Endodermal cell (in vitro differentiated cells): ENCODE data around the gene LSAMP. TPM values are rescaled to one million over a fixed set of nuclear protein-coding genes. Genes with fewer than 3 reads are reported as not detected.

Experiments used
- DNase-seq: peaks from one replicate; pipeline ENCODE4 v3.0.0-alpha.2; 2017
- H3K27ac ChIP-seq: 2 replicates; pipeline ENCODE4 v1.5.1; 2013; ENCODE audit warnings: mild to moderate bottlenecking, low read depth, low read length, moderate library complexity
- H3K27me3 ChIP-seq: 2 replicates; pipeline ENCODE4 v1.6.1; 2013; ENCODE audit warnings: mild to moderate bottlenecking, low read length, moderate library complexity; ENCODE audit not compliant: insufficient read depth, control insufficient read depth, poor library complexity, severe bottlenecking
- H3K36me3 ChIP-seq: 2 replicates; pipeline ENCODE4 v1.7.0; 2013; ENCODE audit warnings: mild to moderate bottlenecking, low read length, moderate library complexity; ENCODE audit not compliant: control insufficient read depth, insufficient read depth
- H3K4me1 ChIP-seq: one replicate; pipeline ENCODE4 v1.7.0; 2013; ENCODE audit warnings: low read length; ENCODE audit not compliant: control insufficient read depth, insufficient read depth
- H3K4me3 ChIP-seq: 2 replicates; pipeline ENCODE4 v1.5.1; 2013; ENCODE audit warnings: mild to moderate bottlenecking, low read length, moderate library complexity
- H3K9ac ChIP-seq: 2 replicates; pipeline ENCODE4 v1.6.1; 2013; ENCODE audit warnings: mild to moderate bottlenecking, low read length, moderate library complexity; ENCODE audit not compliant: poor library complexity, severe bottlenecking; ENCODE audit errors: extremely low read depth
- H3K9me3 ChIP-seq: 2 replicates; pipeline ENCODE4 v1.6.1; 2013; ENCODE audit warnings: mild to moderate bottlenecking, low read length, moderate library complexity; ENCODE audit not compliant: control insufficient read depth
- H3K27ac Mint-ChIP-seq: 2 replicates; pipeline ENCODE4 v1.8.0; 2020; ENCODE audit warnings: mixed read lengths
- H3K27me3 Mint-ChIP-seq: 2 replicates; pipeline ENCODE4 v1.8.0; 2021; ENCODE audit warnings: mild to moderate bottlenecking, mixed read lengths; ENCODE audit not compliant: insufficient read depth
- H3K36me3 Mint-ChIP-seq: 2 replicates; pipeline ENCODE4 v1.8.0; 2020; ENCODE audit warnings: low read depth, mixed read lengths
- H3K4me1 Mint-ChIP-seq: 2 replicates; pipeline ENCODE4 v1.8.0; 2020; ENCODE audit warnings: mixed read lengths
- H3K4me3 Mint-ChIP-seq: 2 replicates; pipeline ENCODE4 v1.8.0; 2020; ENCODE audit warnings: mild to moderate bottlenecking, moderate library complexity, mixed read lengths
- H3K9me3 Mint-ChIP-seq: 2 replicates; pipeline ENCODE4 v1.8.0; 2020; ENCODE audit warnings: mild to moderate bottlenecking, mixed read lengths
- WGBS, 2 experiments: methylation state at CpG; one replicate each; pipeline versions ENCODE4 v1.1.5 to v1.1.7; 2013; ENCODE audit warnings: missing lambda C conversion rate in 2 of 2, mixed read lengths in 1 of 2; ENCODE audit not compliant: insufficient coverage in 1 of 2, insufficient read length in 1 of 2; 5-methylcytosine and 5-hydroxymethylcytosine counted together
- total RNA-seq, 2 donors: library from RNA; stranded (reverse); fragmentation: NEBNext Ultra II Directional in 1 of 2; extraction: Animal tissue kit (Norgen Biotek cat#: 25700) in 1 of 2; gene quantifications; 2 replicates in 1 of 2; 3 replicates in 1 of 2; pipeline ENCODE4 v1.2.1, GENCODE V29; 2021
- TF ChIP-seq, protein P1 (sequence below): fragments of 200-600 bp; sonication (generic); conservative IDR thresholded peaks from 2 replicates; pipeline ENCODE4 v1.5.0; 2021; ENCODE audit warnings: antibody characterized with exemption, mild to moderate bottlenecking

Gene LSAMP
- total RNA-seq, 2 donors from 2014 or later = 4.4 to 10.2 TPM

DNA sequence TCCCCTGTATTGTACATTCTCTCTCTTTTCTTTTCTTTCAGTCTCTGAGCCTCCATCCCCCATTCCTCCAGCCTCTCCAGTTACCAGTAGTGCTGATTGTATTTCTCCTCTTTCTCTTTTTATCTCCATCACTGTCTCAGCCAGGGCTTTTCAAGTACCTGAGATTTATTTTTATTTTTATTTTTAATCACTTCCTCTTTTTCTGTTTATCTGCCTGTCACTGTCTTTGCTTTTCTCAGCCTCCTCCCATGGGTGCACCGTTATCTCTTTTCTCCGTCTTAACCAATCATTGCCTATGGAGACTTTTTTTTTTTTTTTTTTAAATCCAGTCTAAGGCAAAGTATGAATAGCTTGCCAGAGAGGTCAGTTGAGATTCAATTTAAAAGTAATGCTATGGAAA is 462.7 kb downstream of the LSAMP start:
- H3K36me3 Mint-ChIP-seq = no peaks in the 10 kb centered on the region
- no peak overlapping the region for H3K4me3 Mint-ChIP-seq

DNA sequence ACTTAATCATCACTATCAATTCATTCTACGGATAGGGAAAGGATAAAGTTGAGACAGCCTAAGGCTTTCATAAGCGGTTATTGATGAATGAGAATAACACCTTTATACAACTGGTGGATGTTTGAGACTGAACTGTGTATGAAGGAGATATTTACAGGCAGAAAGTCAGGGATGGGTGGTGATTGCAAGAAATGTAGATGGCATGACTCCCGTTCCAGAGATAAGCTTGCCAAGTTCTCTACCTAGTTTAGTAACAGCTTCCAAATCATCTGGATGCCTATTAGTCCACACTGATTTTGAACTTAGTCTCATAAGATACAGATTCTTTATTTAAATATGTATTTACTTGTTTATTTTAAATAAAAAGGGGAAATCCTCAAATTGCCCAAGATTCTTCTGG is 463.2 kb downstream of the LSAMP start:
- Histone ChIP-seq H3K36me3 (no peaks in the 10 kb centered on the region), H3K4me1 (no peaks in the 10 kb centered on the region), H3K9ac (no peak overlapping the region), H3K9me3 (no peaks in the 10 kb centered on the region), H3K27ac (no peak overlapping the region), H3K27me3 (no peaks in the 10 kb centered on the region), H3K4me3 (no peak overlapping the region)
- TF ChIP-seq, protein P1, sequence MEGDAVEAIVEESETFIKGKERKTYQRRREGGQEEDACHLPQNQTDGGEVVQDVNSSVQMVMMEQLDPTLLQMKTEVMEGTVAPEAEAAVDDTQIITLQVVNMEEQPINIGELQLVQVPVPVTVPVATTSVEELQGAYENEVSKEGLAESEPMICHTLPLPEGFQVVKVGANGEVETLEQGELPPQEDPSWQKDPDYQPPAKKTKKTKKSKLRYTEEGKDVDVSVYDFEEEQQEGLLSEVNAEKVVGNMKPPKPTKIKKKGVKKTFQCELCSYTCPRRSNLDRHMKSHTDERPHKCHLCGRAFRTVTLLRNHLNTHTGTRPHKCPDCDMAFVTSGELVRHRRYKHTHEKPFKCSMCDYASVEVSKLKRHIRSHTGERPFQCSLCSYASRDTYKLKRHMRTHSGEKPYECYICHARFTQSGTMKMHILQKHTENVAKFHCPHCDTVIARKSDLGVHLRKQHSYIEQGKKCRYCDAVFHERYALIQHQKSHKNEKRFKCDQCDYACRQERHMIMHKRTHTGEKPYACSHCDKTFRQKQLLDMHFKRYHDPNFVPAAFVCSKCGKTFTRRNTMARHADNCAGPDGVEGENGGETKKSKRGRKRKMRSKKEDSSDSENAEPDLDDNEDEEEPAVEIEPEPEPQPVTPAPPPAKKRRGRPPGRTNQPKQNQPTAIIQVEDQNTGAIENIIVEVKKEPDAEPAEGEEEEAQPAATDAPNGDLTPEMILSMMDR = no peak
- no peak for DNase-seq
- no peak overlapping the region for H3K27ac Mint-ChIP-seq
- no peak overlapping the region for H3K4me3 Mint-ChIP-seq
- no peaks in the 10 kb centered on the region for H3K36me3 Mint-ChIP-seq
- H3K27me3 Mint-ChIP-seq = no peaks in the 10 kb centered on the region
- 92% methylated on average over 3 of the region's 3 CpGs; no CpG with 5 or more reads in 1 of the 2 experiments for WGBS, 2 experiments
- H3K4me1 Mint-ChIP-seq = peaks cover 21% of the 10 kb centered on the region
- no peaks in the 10 kb centered on the region for H3K9me3 Mint-ChIP-seq

More for the DNA sequence above, 462.7 kb downstream of the LSAMP start:
- Histone ChIP-seq H3K9ac (no peak overlapping the region), H3K9me3 (no peaks in the 10 kb centered on the region), H3K4me1 (no peaks in the 10 kb centered on the region), H3K27ac (no peak overlapping the region), H3K36me3 (no peaks in the 10 kb centered on the region), H3K4me3 (no peak overlapping the region), H3K27me3 (no peaks in the 10 kb centered on the region)
- WGBS, 2 experiments = 93% methylated on average over 2 of the region's 2 CpGs; no CpG with 5 or more reads in 1 of the 2 experiments
- Mint-ChIP-seq H3K27me3 (no peaks in the 10 kb centered on the region), H3K9me3 (no peaks in the 10 kb centered on the region), H3K27ac (no peak overlapping the region), H3K4me1 (peaks cover 21% of the 10 kb centered on the region)
- DNase-seq = no peak
- TF ChIP-seq, protein P1 = no peak

DNA sequence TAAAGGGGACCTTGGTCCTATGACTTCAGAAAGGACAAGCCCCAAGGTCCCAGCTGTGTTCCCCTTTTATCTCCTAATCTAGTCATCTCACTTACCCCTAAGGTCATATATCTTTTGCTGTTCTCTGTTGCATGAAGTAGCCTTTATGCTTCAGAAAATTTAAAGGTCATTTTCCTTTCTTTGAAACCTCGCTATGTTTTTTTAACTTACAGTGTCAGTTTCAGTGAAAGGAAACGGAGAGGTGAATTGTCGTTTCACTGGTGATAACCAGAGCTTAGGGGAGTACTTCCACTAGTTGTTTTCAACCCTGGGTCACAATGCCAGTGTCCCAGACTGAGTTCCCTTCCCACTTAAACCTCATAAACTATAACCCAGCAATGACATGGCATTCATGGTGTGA is 464.6 kb downstream of the LSAMP start:
- no peak overlapping the region for H3K4me3 ChIP-seq
- no peaks in the 10 kb centered on the region for H3K36me3 ChIP-seq
- no peaks in the 10 kb centered on the region for H3K36me3 Mint-ChIP-seq
- no peaks in the 10 kb centered on the region for H3K9me3 ChIP-seq
- no peaks in the 10 kb centered on the region for H3K27me3 ChIP-seq
- no peak overlapping the region for H3K9ac ChIP-seq
- no peaks in the 10 kb centered on the region for H3K4me1 ChIP-seq
- no peaks in the 10 kb centered on the region for H3K9me3 Mint-ChIP-seq
- no peak for DNase-seq
- H3K27me3 Mint-ChIP-seq = no peaks in the 10 kb centered on the region
- H3K27ac Mint-ChIP-seq = no peak overlapping the region
- H3K27ac ChIP-seq = no peak overlapping the region
- H3K4me3 Mint-ChIP-seq = no peak overlapping the region
- TF ChIP-seq, protein P1 = no peak
- 86 to 87% methylated on average over 3 of the region's 3 CpGs for WGBS, 2 experiments
- peaks cover 26% of the 10 kb centered on the region for H3K4me1 Mint-ChIP-seq
